GM21737 (cell line): ENCODE results near the gene VSIG4.
"Not testable (repeated sequence)": the region's sequence is repeated elsewhere in the genome, so short reads cannot be mapped to it uniquely, and the experiment has no call there.

Source experiments
- ATAC-seq: cut with Tn5 transposase; IDR thresholded peaks from one replicate; pipeline ENCODE4 v1.9.1; 2021; ENCODE audit warnings: mild to moderate bottlenecking, moderate library complexity; ENCODE audit not compliant: unreplicated experiment

The VSIG4 gene

DNA sequence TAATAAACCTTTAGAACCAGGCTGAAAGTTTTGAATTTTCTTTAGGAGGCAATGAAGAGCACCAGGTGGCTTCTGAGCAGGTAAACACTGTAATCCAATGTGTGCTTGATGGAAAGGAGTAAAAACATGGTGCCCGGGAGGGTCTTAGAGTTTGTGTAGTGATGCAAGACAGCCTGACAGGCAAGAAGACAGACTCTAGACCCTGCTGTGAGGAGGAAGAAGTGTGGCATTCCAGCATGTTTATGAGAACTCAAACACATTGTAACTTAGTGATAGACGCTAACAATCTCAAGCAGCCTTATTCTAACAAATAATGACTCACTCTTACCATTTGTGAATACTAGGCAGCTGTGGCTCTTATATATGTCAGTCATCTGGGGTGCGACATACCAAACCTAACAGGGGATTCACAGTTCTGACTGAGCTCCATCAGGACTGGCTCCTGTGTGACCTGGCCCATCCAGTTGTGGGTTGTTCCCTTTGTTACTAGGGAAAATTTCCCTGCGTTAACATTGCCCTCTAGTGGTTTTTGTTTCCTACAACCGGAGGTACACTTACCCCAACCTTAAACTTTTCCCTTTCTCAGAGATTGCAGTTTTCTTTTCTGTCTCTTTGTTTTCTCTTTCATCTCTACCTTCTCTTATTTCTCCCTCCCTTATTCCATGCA, 53.8 kb downstream of the VSIG4 start:
- no peak for ATAC-seq

DNA sequence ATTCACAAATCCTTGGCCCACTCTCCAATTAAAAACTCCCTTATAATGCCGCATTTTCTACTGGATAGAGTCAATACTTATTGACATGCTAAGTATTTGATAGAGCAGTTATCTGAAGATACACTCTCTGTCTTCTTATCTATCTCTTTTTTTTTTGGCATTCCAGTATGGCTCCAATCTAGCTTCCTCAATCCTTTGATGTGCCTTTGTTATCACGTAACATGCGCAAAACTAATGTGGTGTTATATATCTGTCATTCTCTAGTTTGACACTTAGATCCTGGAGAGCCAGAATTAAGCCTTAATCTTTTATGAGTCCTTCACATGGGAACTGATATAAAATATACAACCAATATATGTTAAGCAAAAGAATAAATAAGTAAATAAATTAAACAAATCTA, 54.7 kb downstream of the VSIG4 start:
- no peak for ATAC-seq

DNA sequence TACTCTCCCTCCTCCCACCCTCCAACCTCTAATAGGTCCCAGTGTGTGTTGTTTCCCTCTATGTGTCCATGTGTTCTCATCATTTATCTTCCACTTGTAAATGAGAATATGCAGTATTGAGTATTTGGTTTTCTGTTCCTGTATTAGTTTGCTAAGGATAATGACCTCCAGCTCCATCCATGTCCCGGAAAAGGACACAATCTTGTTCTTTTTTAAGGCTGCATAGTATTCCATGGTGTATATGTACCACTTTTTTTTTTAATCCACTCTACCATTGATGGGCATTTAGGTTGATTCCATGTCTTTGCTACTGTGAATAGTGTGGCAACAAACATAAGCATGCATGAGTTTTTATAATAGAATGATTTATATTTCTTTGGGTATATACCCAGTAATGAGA, 62.7 kb downstream of the VSIG4 start:
- ATAC-seq: not testable (repeated sequence)

DNA sequence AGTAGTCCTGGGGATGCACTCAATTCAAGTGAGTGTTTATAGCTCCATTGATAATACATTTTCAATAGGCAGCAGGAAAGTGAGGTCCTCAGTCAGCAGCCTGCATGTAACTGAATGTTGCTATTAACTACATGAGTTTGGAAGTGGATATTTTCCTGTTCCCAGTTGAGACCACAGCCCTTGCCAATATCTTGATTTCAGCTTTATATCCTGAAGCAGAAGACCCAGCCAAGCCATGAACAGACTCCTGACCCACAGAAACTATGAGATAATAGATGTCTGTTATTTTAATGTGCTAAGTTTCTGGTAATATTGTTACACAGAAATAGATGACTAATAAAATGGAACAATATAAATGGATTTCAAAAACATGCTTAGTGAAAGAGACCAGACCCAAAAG, 63.7 kb downstream of the VSIG4 start:
- ATAC-seq: no peak

DNA sequence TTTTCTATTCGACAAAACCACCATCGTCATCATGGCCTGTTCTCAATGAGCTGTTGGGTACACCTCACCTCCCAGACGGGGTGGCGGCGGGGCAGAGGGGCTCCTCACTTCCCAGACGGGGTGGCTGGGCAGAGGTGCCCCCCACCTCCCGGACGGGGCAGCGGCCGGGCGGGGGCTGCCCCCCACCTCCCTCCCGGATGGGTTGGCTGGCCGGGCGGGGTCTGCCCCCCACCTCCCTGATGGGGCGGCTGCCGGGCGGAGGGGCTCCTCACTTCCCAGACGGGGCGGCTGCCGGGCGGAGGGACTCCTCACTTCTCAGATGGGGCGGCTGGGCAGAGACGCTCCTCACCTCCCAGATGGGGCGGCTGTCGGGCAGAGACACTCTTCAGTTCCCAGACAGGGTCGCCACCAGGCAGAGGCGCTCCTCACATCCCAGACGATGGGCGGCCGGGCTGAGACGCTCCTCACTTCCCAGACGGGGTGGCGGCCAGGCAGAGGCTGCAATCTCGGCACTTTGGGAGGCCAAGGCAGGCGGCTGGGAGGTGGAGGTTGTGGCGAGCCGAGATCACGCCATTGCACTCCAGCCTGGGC, 64.6 kb downstream of the VSIG4 start:
- ATAC-seq: not testable (repeated sequence)
